HG03565 (cell line): ENCODE results near the gene FOXB2.

Source experiments
- ATAC-seq: cut with Tn5 transposase; IDR thresholded peaks from one replicate; pipeline ENCODE4 v1.9.1; 2021; ENCODE audit warnings: mild to moderate bottlenecking, moderate library complexity; ENCODE audit not compliant: unreplicated experiment

Gene FOXB2

GRCh38 chr9:77015327-77016048, 4.0 kb upstream of the FOXB2 start:
- ATAC-seq = no peak

GRCh38 chr9:77016121-77016525, 3.3 kb upstream of the FOXB2 start:
- ATAC-seq = no peak

GRCh38 chr9:77016526-77017504, 2.6 kb upstream of the FOXB2 start:
- no peak for ATAC-seq

GRCh38 chr9:77017505-77017894, 2.0 kb upstream of the FOXB2 start:
- ATAC-seq = no peak

GRCh38 chr9:77018058-77018968, 1.1 kb upstream of the FOXB2 start:
- ATAC-seq = no peak

- ATAC-seq = no peak
Observed at GRCh38 chr9:77018969-77019235, 553 bp upstream of the FOXB2 start.

- no peak for ATAC-seq
Observed at GRCh38 chr9:77019926-77020412, 514 bp downstream of the FOXB2 start.

- no peak for ATAC-seq
Observed at GRCh38 chr9:77020413-77021290, 1.2 kb downstream of the FOXB2 start.

GRCh38 chr9:77021291-77021894, 1.9 kb downstream of the FOXB2 start:
- ATAC-seq = no peak

- no peak for ATAC-seq
Observed at GRCh38 chr9:77021922-77022782, 2.7 kb downstream of the FOXB2 start.

- no peak for ATAC-seq
Observed at GRCh38 chr9:77022783-77023440, 3.5 kb downstream of the FOXB2 start.

GRCh38 chr9:77023726-77024125, 4.3 kb downstream of the FOXB2 start:
- no peak for ATAC-seq

GRCh38 chr9:77024776-77025545, 5.5 kb downstream of the FOXB2 start:
- no peak for ATAC-seq

GRCh38 chr9:77028478-77028877, 9.0 kb downstream of the FOXB2 start:
- no peak for ATAC-seq

GRCh38 chr9:77030045-77030444, 10.6 kb downstream of the FOXB2 start:
- no peak for ATAC-seq

GRCh38 chr9:77038281-77039036, 19.0 kb downstream of the FOXB2 start:
- no peak for ATAC-seq

GRCh38 chr9:77040340-77040739, 20.9 kb downstream of the FOXB2 start:
- ATAC-seq = no peak
